Measurements from ENCODE around the gene PRKAR2B.

- TF ChIP-seq TEAD4 (IDR thresholded peaks at IDR 0.05; ENCODE audit: borderline replicate concordance, insufficient read depth) (no peak), TAF1 (IDR thresholded peaks at IDR 0.05; ENCODE audit: borderline replicate concordance, low read depth, low read length) (no peak), CTCF (IDR thresholded peaks at IDR 0.05) (no peak)
Measured at GRCh38 chr7:107161415-107161814, 116.9 kb downstream of the PRKAR2B start.

Measured in SK-N-SH (cell line).